Liver (tissue), 9 donors: ENCODE data around the gene AKAIN1. TPM values are rescaled to one million over a fixed set of nuclear protein-coding genes. Genes with fewer than 3 reads are reported as not detected.

Source experiments
- DNase-seq: peaks from one replicate; pipeline ENCODE4 v3.0.0-alpha.2; 2017; ENCODE audit warnings: low spot score
- H3K27ac ChIP-seq, 2 donors: one replicate each; pipeline ENCODE4 v1.7.0; 2013; ENCODE audit warnings: inconsistent platforms in 2 of 2, low read length in 2 of 2, control low read depth in 1 of 2, low read depth in 1 of 2, mild to moderate bottlenecking in 1 of 2
- H3K27me3 ChIP-seq, 4 donors: one replicate each; pipeline versions ENCODE4 v1.6.1 to v1.7.0; 2013; ENCODE audit warnings: low read length in 3 of 4, inconsistent platforms in 1 of 4, mild to moderate bottlenecking in 1 of 4, moderate library complexity in 1 of 4; ENCODE audit not compliant: control insufficient read depth in 4 of 4, insufficient read depth in 4 of 4
- H3K36me3 ChIP-seq, 4 donors: one replicate each; pipeline versions ENCODE4 v1.6.1 to v1.7.0; 2013; ENCODE audit warnings: low read length in 3 of 4, mild to moderate bottlenecking in 3 of 4, low read depth in 1 of 4, moderate library complexity in 1 of 4; ENCODE audit not compliant: control insufficient read depth in 4 of 4, insufficient read depth in 3 of 4
- H3K4me1 ChIP-seq, 4 donors: one replicate each; pipeline versions ENCODE4 v1.6.1 to v1.7.0; 2013; ENCODE audit warnings: low read length in 3 of 4, mild to moderate bottlenecking in 3 of 4, moderate library complexity in 1 of 4; ENCODE audit not compliant: control insufficient read depth in 4 of 4, insufficient read depth in 4 of 4
- H3K4me3 ChIP-seq, 3 donors: one replicate each; pipeline versions ENCODE4 v1.6.1 to v1.7.0; 2013; ENCODE audit warnings: low read length in 3 of 3, control low read depth in 1 of 3, low read depth in 1 of 3, mild to moderate bottlenecking in 1 of 3
- H3K9ac ChIP-seq, 2 donors: one replicate each; pipeline ENCODE4 v1.7.0; 2013; ENCODE audit warnings: low read length in 2 of 2, mild to moderate bottlenecking in 2 of 2, moderate library complexity in 2 of 2, control low read depth in 1 of 2, low read depth in 1 of 2
- H3K9me3 ChIP-seq, 4 donors: one replicate each; pipeline versions ENCODE4 v1.6.1 to v1.7.0; 2013; ENCODE audit warnings: low read length in 3 of 4; ENCODE audit not compliant: control insufficient read depth in 4 of 4
- ATF3 ChIP-seq: IDR thresholded peaks from 2 replicates; pipeline ENCODE4 v1.6.1; 2016; ENCODE audit warnings: antibody characterized with exemption
- CTCF ChIP-seq: fragments of 150-350 bp; IDR thresholded peaks from 2 replicates; pipeline ENCODE4 v1.5.1; 2017; ENCODE audit warnings: improper control_type of control experiment, low read depth, low read length; ENCODE audit not compliant: missing input control
- EGR1 ChIP-seq, 2 donors: IDR thresholded peaks; 2 replicates each; pipeline ENCODE4 v1.6.1; 2016 to 2018; ENCODE audit warnings: antibody characterized with exemption in 2 of 2, low read depth in 2 of 2
- FOXA1 ChIP-seq: IDR thresholded peaks from 2 replicates; pipeline ENCODE4 v1.6.1; 2016; ENCODE audit warnings: antibody characterized with exemption
- FOXA2 ChIP-seq: IDR thresholded peaks from 2 replicates; pipeline ENCODE4 v1.6.1; 2016; ENCODE audit warnings: antibody characterized with exemption
- HNF4A ChIP-seq, 2 donors: conservative IDR thresholded peaks; 2 replicates each; pipeline ENCODE4 v1.6.1; 2016; ENCODE audit warnings: antibody characterized with exemption in 2 of 2, mild to moderate bottlenecking in 2 of 2
- HNF4G ChIP-seq: IDR thresholded peaks from 2 replicates; pipeline ENCODE4 v1.6.1; 2016; ENCODE audit warnings: antibody characterized with exemption
- JUND ChIP-seq, 2 donors: IDR thresholded peaks; 2 replicates each; pipeline ENCODE4 v1.6.1; 2016; ENCODE audit warnings: antibody characterized with exemption in 2 of 2
- RAD21 ChIP-seq, 2 donors: IDR thresholded peaks; 2 replicates each; pipeline ENCODE4 v1.6.1; 2016; ENCODE audit warnings: antibody characterized with exemption in 2 of 2, mild to moderate bottlenecking in 2 of 2
- REST ChIP-seq: IDR thresholded peaks from 2 replicates; pipeline ENCODE4 v1.6.1; 2016; ENCODE audit warnings: antibody characterized with exemption, mild to moderate bottlenecking
- RXRA ChIP-seq, 2 donors: IDR thresholded peaks; 2 replicates each; pipeline ENCODE4 v1.6.1; 2017 to 2018; ENCODE audit warnings: antibody characterized with exemption in 2 of 2, mild to moderate bottlenecking in 1 of 2
- SP1 ChIP-seq: IDR thresholded peaks from 2 replicates; pipeline ENCODE4 v1.6.1; 2018; ENCODE audit warnings: antibody characterized with exemption, mild to moderate bottlenecking
- TAF1 ChIP-seq: conservative IDR thresholded peaks from 2 replicates; pipeline ENCODE4 v1.6.1; 2016; ENCODE audit warnings: antibody characterized with exemption, mild to moderate bottlenecking
- YY1 ChIP-seq: IDR thresholded peaks from 2 replicates; pipeline ENCODE4 v1.6.1; 2016; ENCODE audit warnings: antibody characterized with exemption, mild to moderate bottlenecking
- ZBTB33 ChIP-seq: IDR thresholded peaks from 2 replicates; pipeline ENCODE4 v1.6.1; 2016; ENCODE audit warnings: antibody characterized with exemption
- WGBS: extraction: QIAGEN DNeasy Blood & Tissue Kit; methylation state at CpG from one replicate; pipeline ENCODE4 v1.1.7; 2013; 5-methylcytosine and 5-hydroxymethylcytosine counted together
- polyA plus RNA-seq, 2 donors: library from polyadenylated mRNA; stranded (reverse) in 1 of 2; unstranded in 1 of 2; fragments of 200-250 nt in 1 of 2; fragments of >200 nt in 1 of 2; fragmentation: Nextera tagmentation in 1 of 2; extraction: Ambion mirVana in 1 of 2; gene quantifications; one replicate each; pipeline versions ENCODE4 v1.2.1 to v1.2.3, GENCODE V29; 2013 to 2015
- total RNA-seq, 2 donors: library from RNA; depleted of rRNA; stranded (reverse); fragments of >200 nt; gene quantifications; one replicate each; pipeline ENCODE4 v1.2.3, GENCODE V29; 2014
- donor health status: healthy.
- donor health status: healthy.
- donor health status: healthy.
- donor health status: healthy.
- donor health status: healthy.

The AKAIN1 gene
- total and polyA plus RNA-seq, 4 donors = 0.31 to 0.75 TPM; not detected in 2

GRCh38 chr18:5122272-5122671, 74.8 kb downstream of the AKAIN1 start (continued):
- TF ChIP-seq CTCF = no peak
- TF ChIP-seq TAF1 = no peak
- TF ChIP-seq YY1 = no peak

GRCh38 chr18:5110266-5110665, 86.8 kb downstream of the AKAIN1 start:
- DNase-seq = no peak
- Histone ChIP-seq H3K9ac (no peak overlapping the region), H3K4me1 (no peaks in the 10 kb centered on the region), H3K27ac (no peak overlapping the region), H3K9me3 (no peaks in the 10 kb centered on the region), H3K4me3 (no peak overlapping the region), H3K27me3 (peaks cover 0 to 4% (median 0%) of the 10 kb centered on the region in 4 donors), H3K36me3 (no peaks in the 10 kb centered on the region)
- TF ChIP-seq JUND (IDR thresholded peaks at IDR 0.05) = no peak
- no peak for TF ChIP-seq SP1
- no peak for TF ChIP-seq HNF4A (conservative IDR thresholded peaks at IDR 0.05)
- no peak for TF ChIP-seq ATF3
- no peak for TF ChIP-seq YY1
- TF ChIP-seq RXRA (IDR thresholded peaks at IDR 0.05) = no peak
- no peak for TF ChIP-seq HNF4G
- TF ChIP-seq FOXA1 = no peak
- TF ChIP-seq RAD21 (IDR thresholded peaks at IDR 0.05) = no peak
- no peak for TF ChIP-seq ZBTB33
- TF ChIP-seq EGR1 (IDR thresholded peaks at IDR 0.05; ENCODE audit: low read depth in 2 of 2) = no peak
- no peak for TF ChIP-seq CTCF
- TF ChIP-seq FOXA2 = no peak

GRCh38 chr18:5107988-5108387, 89.1 kb downstream of the AKAIN1 start:
- Histone ChIP-seq H3K4me1 (no peaks in the 10 kb centered on the region), H3K27ac (no peak overlapping the region), H3K4me3 (no peak overlapping the region), H3K36me3 (no peaks in the 10 kb centered on the region), H3K27me3 (peaks cover 0 to 4% (median 0%) of the 10 kb centered on the region in 4 donors), H3K9ac (no peak overlapping the region), H3K9me3 (no peaks in the 10 kb centered on the region)
- 15% methylated on average over 2 of the region's 2 CpGs for WGBS
- TF ChIP-seq FOXA1 (no peak), REST (peak; percentile 87)
- DNase-seq = no peak
